ENCODE measurements around the gene MTOR.
"Not testable (repeated sequence)": the region's sequence is repeated elsewhere in the genome, so short reads cannot be mapped to it uniquely, and the experiment has no call there.

The MTOR gene

DNA sequence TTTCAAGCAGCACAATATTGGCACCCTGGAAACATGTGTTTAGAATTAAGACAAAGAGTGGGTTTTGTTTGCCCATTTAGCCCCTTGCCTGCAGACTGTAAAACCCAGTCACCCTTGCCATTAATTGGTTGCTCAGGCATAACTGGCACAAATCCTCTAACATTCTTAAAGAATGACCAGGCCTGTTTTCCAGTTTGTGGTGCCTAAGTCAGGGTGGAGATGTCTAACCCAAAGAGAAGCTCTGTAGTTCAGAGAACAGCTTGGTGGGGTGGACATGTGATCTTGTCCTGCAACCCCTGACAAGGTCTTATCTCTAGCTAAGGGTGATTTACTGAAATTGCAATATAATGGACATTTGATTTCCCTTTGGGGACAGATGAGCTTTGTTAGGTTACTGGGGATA, 82.0 kb downstream of the MTOR start:
- peak; percentile 59 for DNase-seq (ENCODE audit: low spot score)

DNA sequence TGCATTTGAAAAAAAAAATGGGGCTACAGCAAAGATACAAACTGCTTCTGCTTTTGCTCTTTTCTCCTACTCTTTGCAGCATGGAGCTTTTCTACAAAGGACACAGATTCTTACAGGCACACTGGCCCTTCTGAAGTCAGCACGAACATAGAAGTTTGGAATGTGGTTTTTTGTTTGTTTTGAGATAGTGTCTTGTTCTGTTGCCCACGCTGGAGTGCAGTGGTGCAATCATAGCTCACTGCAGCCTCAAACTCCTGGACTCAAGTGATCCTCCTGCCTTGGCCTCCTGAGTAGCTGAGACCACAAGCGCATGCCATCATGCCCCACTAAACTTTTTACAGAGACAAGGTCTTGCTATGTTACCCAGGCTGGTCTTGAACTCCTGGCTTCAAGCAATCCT, 82.6 kb downstream of the MTOR start:
- not testable (repeated sequence) for DNase-seq (ENCODE audit: low spot score)

DNA sequence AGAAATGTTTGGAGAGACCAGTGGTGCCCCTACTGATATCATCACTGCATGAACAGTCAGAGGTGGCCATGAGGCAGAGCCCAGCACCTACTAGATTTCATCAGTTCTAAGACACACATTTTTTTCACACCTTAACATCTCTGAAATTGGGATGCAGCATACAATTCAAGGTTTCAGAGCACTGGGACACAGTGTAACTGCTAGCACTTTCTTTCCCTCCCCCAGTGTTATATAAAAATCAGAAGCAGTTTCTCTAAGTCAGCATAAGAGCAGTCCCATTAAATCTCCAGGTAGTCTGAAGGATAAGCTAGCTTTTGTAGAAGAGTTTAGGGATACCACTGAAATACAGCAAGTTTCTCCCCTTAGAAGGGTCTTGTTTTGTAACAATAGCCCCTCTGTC, 83.2 kb downstream of the MTOR start:
- no peak for DNase-seq (ENCODE audit: low spot score)

DNA sequence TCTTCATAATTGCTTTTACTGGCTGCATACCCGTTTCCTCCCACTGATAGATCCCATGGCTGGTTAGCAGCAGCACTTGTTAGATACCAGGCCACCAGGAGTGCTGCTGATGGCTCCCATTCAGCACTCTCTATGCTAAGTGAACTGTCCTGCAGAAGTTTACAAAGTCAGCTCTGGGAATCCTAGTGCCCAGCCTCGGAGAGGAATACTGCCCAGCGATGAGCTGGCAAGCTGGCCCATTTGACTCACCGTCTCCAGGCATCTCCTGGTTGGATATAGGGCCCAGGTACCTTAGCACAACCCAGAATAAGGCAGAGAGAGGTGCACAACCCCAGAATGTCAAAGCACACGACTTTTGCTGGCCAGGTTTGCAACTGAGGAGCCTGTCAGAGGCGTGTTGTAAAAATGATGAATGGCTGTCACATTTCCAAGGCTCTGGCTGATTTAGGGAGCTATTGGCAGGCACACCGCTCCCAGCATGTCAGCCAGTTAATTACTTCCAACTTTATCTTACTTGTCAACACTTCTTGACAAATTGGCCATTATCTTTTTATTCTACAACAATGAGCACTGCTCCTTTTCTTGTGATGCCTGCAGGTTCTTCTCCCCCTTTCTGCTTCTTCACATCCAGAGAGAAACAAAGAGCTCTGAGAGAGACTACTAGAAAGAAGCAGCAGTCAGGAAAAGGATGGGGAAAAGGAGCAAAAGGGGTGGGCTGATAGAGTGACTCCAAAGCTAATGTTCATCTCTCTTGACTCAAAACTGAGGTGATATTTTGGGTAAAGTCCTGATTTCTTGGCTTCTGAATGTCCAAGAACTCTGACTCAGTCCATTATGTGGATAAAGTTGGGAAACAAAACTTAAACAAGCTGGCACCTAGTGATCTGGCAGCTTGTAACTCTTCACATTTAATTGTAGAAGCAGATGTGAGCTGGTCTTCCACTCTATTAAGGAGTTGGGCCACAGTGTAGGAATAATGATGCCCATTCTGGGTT, 84.0 kb downstream of the MTOR start:
- no peak for DNase-seq (ENCODE audit: low spot score)

DNA sequence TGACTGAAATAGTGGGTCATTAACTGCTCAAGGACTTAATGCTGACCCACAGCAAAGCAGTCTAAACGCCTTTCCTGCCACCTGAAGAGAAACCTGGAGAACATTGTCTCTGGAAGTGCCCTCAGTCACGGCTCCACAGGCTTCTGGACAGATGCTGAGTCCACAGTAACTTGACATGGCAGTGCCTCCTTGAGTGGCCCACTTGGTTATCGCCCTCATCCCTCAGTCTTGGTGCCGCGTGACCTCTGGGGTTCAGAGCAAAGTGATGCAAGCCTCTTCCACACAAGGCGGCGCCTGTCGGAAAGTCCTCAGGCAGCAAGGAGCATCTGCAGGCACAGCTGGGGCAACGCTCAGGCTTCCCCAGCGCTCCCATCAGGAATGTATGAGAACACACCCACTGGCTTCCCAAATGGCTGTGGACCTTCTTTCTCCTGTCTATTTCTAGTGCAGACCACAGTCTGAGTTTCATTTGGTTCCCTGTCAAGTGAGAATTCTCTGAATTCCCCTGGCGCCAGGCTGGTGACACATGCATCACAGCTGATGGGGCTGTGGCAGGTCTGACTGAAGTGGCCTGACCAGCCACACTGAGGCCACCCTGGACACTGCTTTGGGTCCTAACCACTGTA, 86.2 kb downstream of the MTOR start:
- DNase-seq (ENCODE audit: low spot score) = no peak

DNA sequence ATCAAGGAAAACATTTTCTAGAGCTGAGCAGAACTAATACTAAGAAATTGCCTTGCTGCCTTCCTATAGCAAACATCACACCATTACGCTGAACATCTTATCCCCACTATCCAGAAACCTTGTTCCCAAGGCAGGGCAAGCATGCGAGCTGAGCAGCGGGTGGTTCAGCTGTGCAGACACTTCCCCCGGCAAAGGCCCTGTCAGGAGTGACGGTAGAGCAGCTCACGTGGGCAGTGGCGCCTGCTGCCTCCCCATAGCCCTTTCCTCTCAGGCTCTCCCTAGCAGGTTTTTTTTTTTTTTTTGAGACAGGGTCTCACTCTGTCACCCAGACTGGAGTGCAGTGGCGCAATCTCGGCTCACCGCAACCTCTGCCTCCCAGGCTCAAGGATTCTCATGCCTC, 86.9 kb downstream of the MTOR start:
- no peak for DNase-seq (ENCODE audit: low spot score)

DNA sequence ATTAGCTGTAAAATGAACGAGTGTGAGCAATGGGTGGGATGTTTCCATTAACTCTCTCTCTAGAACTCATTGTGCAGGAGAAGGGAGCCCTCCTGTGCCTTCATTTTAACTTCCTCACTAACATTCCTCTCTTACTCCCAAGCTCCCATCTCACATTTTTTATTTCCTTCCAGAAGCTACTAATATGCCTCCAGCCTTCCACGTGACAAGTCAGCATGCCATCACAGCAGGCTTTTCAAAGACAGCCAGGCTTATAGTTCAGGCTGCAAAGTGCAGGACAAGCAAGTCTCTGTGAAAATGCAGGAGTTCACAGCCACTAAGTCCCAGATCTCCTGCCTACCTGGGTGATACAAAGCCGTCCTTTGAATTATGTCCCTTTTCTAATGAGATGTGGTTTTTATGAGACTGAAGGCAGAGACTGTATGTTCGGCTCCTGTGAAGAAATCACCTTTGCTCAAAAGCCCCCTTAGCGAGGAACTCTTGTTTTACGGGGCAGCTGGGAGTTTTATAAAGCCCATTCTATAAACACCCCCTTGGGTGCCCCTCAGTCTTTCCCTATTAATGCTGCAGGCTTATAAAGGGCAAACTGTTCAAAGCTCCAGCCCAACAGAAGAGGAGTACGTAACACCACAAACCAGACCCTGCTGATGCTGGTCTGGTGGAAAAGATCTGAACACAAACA, 87.9 kb downstream of the MTOR start:
- no peak for DNase-seq (ENCODE audit: low spot score)

DNA sequence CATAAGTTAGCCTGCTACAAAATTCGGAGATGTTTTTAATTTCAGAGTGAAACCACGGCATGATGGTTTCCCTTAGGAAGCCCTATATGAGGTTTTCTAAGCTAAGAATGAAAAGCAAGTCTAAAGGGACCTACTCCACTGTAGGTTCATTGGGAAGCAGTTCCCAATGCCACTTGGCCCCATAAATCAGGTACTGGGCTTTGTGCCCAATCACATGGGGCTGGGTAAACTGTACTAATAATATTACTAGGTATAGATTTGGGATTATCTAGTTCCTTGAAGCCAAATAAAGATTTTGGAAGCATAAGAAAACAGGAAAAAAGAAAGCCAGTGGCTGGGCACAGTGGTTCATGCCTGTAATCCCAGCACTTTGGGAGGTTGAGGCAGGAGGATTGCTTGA, 92.2 kb downstream of the MTOR start:
- no peak for DNase-seq (ENCODE audit: low spot score)

DNA sequence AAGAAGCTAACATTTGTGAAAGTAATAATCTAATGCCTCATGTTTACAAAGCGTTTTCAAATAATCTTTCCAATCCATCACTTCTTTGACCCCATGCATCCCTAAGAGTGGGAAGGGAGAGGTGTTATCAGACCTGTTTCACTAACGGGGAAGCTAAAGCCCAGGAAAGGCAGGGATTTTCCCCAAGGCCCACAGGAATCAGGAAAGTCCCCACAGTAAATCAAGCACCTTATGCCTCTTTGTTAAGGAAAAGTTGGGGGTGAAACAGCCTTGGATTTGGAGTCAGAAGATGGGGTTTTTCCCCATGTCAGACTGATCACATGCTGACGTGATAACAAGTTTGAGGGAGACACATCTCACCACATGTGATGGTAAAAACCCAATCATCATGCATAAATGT, 93.1 kb downstream of the MTOR start:
- no peak for DNase-seq (ENCODE audit: low spot score)

DNA sequence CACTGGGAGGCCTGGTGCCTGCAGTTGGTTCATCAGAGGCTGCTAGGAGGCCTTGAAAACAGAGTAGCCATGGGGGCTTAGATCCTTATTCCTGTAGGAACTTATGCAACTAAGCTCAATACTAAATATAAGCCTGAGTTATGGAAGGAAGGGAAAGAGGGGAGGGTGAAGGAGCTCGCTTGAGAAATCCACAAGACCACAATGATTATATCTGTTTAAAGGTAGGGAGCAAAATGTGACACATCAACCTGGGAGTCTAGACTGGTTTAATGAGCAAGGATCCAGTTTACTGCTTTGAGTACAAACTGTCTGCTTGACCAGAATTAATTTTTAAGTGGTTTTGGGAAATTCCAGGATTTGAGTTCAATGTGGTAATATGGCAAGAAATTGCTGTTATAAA, 93.6 kb downstream of the MTOR start:
- DNase-seq (ENCODE audit: low spot score) = no peak

DNA sequence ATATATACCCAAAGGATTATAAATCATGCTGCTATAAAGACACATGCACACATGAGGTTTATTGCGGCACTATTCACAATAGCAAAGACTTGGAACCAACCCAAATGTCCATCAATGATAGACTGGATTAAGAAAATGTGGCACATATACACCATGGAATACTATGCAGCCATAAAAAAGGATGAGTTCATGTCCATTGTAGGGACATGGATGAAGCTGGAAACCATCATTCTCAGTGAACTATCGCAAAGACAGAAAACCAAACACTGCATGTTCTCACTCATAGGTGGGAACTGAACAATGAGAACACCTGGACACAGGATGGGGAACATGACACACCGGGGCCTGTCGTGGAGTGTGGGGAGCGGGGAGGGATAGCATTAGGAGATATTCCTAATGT, 95.6 kb downstream of the MTOR start:
- not testable (repeated sequence) for DNase-seq (ENCODE audit: low spot score)

DNA sequence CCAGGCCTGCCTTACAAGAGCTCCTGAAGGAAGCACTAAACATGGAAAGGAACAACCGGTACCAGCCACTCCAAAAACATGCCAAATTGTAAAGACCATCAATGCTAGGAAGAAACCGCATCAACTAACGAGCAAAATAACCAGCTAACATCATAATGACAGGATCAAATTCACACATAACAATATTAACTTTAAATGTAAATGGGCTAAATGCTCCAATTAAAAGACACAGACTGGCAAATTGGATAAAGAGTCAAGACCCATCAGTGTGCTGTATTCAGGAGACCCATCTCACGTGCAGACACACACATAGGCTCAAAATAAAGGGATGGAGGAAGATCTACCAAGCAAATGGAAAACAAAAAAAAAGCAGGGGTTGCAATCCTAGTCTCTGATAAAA, 99.6 kb downstream of the MTOR start:
- DNase-seq (ENCODE audit: low spot score) = not testable (repeated sequence)

DNA sequence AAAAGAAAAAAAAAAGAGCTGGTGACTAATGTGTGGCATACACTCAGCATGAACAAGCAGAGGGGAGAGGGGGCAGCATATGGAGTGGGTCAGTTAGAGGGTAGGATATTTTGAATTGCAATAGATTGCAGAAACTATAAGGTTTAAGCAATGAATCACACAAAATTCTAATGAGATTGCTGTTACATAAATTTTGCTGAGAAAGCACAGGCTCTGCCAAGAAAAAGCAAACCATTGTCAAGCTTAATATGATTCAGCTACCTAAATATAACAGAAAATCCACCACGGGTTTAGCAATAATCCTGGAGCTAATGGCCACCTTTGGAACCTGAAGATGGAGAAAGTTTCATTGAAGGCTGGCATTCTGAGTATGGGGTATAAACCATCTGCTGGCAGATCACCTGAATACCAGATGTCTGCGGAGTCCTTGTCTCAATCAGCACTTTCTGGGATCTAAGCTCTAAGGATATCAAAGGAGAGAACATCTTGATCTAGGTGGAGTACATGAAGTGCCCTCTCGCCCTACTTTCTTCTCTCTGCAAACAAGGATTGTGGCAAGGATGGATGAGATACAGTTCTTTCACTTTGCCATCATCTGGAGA, 103.5 kb downstream of the MTOR start:
- DNase-seq (ENCODE audit: low spot score) = no peak

DNA sequence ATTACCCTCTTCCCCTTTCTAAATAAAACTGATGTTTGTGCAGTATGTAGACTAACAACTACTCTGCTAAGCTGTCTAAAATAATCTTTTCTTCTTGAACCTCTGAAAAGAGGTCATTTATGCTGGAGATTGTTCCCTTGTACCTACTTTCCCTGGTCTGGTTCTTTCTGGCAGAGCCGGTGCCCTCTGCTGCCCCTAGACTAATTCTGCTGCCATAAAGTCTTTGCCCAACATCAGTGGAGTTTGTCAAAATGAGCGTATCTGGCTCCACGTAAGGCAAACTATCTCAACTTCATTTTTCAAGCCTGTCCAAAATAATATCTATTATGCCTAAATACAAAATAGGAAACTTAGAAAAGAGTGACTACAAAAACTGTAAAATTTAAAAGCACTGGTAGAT, 104.1 kb downstream of the MTOR start:
- DNase-seq (ENCODE audit: low spot score) = no peak

DNA sequence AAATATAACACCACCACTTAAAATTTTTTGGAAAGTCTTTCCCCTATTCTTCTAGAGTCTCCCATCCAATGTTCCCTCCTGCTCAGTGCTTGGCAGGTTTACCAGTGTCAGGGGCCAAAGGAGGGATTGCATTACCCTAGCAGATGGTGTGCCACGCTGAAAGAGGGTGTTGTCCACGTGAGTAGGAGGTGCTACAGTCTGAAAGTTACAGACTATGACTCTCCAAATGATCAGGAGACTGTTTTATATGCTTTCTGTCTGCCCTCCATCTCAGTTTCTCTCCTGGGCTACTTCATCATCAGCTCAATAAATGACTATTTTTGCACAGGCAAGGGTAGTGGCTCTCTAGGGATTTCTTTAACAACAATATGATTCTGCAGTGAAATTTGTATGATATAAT, 104.5 kb downstream of the MTOR start:
- DNase-seq (ENCODE audit: low spot score) = no peak

DNA sequence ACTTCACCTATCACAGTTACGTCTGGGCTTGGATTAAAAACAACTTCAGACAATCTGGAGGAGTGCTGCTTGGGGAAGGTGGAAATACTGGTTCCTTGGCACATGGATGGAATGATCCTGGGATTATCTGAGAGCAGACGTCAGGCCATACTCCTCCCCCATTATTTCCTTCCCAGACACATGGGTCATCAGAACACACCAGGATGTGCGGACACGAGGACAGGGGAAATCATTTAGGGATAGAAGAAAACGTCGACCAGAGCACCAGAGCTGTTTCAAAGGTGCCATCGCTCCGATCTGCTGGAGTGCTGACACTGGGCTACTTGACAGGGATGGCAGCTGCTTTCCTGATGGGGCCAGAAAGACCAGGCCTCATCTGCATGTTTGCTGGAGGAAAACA, 105.0 kb downstream of the MTOR start:
- DNase-seq (ENCODE audit: low spot score) = no peak

DNA sequence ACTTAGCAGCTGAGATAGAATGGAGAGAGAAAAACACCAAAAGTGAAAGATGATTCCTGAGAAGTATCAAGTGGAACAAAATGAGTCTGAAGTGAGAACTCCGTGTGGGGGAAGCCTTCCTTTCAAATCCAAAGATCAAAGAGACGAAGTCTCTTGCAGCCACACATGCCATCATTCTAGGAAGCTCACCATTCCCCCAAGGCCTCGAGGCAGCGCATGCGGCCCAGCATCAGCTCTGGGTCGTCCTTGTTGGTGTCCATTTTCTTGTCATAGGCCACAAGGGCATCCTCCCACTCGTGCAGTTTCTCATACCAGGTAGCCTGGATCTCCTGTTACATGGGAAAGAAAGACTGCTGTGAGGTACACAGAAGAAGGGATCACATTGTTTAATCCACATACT, 105.4 kb downstream of the MTOR start:
- DNase-seq (ENCODE audit: low spot score) = no peak

DNA sequence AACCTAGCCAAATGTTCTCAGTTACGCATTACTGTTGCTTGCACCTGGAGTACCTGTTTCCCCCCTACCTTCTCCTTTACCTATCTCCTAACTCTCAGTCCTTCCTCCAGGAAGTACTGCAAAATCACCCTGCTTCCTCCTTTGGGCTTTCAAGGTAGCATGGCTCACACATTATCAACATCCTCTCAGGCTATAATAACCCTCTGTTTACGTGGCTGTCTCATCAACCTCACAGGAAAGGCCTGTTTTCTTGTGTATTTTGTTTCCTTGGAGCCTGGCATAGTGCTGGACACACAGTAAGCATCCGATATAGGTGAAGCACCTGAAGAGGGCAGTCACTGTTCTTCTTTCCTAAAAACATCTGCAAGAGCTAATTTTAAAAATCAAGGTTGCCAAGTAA, 105.9 kb downstream of the MTOR start:
- no peak for DNase-seq (ENCODE audit: low spot score)

DNA sequence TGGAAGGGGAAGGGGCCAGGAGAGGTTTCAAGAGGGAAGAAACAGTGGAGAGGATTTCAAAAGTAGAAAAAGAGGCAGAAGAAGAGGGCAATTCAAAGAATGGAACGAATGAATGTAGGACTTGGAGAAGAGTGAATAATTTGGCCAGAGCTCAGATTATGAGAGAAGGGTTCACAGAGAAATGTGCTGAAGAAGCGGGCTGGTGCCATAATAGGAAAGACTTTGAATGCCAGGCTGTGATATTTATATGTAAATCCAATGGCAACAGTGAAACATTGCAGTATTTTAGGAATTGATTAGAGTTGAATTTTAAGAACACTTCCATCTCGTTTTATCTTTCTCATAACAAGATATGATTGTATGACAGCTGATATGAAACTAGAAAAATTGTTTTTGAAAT, 109.2 kb downstream of the MTOR start:
- DNase-seq (ENCODE audit: low spot score) = no peak

DNA sequence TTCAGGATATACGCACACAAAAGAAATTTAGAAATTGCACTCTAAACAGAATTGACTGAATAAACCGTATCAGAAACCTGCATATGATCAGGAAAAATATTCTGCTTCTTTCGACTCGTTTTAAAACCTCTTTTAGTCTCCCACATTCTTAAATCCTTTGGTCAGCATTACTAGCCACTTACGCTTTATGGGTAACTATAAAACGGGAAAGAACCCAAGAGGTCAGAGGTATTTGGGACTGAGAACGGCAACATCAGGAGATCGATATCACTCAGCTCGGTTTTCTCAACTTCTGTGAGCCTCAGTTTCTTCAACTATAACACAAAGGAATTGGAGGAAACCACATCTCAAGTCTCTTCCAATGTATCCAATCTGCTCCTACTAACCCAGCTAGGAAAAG, 109.6 kb downstream of the MTOR start:
- no peak for DNase-seq (ENCODE audit: low spot score)

DNA sequence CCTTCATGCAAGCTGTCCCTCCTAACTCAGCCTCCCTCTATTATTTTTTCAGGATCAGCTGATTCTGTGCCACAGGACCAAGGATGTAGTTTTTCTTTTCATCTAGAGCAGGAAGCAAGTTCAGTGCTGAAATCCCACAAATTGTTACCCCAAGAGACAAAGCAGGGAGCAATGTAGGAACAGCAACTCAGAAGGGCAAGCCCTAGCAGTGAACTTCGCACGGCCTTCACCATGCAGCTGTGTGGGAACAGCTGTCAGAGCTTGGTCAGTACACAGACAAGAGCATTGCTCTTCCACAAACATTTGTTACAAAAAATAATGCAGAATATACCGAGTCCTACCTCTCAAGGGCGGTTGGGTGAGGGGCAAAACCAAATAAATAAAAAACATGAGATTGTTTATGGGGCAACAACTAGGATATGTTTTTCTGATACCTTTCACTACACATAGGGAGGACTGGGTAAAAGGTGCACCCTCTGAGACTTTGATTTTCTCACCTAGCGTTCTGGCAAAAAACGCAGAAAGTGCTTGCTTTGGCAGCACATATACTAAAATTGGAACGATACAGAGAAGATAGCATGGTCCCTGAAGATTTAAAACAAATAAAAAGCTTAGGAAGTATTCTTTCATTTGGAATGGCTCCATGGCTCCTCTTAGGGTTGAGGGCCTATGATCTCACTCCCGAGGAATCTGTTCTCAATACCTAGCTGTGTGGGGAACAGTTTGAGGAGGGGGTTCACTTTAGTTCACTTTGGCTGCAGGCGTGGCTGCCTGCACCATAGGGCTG, 110.3 kb downstream of the MTOR start:
- no peak for DNase-seq (ENCODE audit: low spot score)

All from SK-N-DZ (cell line).